ENCODE results near the gene CUL4A.

CUL4A gene

DNA sequence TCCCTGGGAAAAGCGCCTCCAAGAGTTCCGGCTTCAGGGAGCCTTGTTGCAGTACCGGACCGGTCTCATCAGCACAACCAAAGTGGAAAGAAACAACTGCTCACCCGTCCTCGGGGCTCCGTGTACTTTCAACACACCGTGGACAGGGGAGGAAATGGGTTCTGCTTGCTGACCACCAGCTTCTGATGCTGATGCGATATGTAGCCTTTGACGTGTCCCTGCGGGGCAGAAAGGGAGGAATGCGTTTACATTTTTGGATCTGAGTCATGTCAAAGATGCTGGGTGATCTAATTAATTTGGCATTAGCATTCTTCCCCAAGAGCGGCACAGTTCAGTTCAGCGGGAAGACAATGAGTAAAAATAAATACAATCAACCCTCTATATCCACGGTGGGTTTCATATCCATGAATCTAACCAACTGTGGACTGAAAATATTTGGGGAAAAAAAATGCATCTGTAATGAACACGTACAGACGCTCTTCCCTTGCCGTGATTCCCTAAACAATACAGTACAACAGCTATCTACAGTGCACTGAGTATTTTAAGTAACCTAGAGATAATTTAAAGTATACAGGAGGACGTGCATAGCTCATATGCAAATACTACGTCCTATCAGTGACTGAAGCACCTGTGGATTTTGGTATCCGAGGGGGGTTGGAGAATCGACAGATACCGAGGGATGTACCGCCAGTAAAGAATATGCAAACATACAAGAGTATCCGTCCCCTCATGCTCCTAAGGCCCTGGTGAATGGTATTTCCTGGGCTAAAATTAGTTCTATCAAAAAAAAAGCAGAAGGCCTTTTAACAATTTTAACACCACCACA, 31.1 kb upstream of the CUL4A start:
- DNase-seq (ENCODE audit: extremely low spot score, insufficient read length, low read depth) (no peak), FAIRE-seq (no peak)

DNA sequence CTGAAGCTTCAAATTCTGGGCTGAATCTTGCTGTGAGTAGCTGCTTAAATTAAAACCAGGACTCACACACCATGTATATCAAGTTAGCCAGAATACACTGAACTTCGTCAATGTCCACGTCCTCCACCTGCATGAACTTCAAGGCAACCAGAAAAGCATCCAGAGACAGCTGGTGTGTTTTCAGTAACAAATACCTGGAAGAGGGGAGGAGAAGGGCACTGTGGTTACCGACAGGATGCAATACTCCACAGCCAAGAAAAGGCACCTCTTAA, 30.6 kb upstream of the CUL4A start:
- DNase-seq (ENCODE audit: extremely low spot score, insufficient read length, low read depth): no peak
- no peak for FAIRE-seq

DNA sequence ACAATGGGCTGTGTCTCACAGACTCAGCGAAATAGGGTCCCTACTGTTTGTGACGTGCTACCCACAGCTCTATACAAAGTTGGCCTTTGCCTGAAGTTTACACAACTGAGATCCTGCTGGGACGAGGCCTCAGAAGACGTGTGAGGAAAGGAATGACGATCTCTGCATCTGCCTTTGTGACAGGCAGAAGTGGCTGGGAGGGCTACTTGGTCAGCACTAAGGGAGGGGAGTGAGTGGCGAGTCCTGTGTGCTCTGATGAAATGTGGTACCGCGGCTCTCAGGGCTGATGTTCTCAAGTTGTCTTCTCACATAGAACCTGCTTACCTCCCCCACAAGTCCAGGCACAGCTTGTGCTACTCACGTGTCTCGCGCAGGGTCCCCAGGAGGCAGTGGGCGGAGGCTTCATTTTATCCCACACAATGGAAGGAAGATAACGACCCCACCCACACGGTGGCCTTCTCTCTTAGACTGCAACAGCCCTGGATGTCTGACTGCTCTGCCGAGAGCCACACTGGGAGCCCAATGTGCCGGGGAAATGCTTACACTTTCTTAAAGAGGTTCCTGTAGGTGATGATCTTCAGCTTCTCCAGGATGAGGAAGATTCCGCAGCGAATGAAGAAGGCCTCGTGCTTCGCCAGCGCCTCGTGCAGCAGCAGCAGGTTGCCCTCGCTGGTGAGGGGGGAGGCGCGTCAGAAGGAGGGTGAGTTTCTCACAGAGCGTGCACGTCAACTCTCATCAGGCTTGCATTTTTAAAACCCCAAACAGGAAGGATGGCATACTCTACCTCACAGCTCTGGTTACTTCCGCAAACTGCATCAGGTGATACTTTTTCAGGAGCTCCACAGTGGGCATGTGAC, 29.8 kb upstream of the CUL4A start:
- DNase-seq (ENCODE audit: extremely low spot score, insufficient read length, low read depth): no peak
- FAIRE-seq: no peak

- FAIRE-seq (no peak), DNase-seq (ENCODE audit: extremely low spot score, insufficient read length, low read depth) (no peak)
These were observed 27.4 kb upstream of the CUL4A start for GRCh38 chr13:113182046-113182445.

GRCh38 chr13:113183450-113184129, 25.8 kb upstream of the CUL4A start:
- DNase-seq (ENCODE audit: extremely low spot score, insufficient read length, low read depth) (no peak), FAIRE-seq (no peak)

- no peak for FAIRE-seq
These were observed 24.6 kb upstream of the CUL4A start for GRCh38 chr13:113184568-113185440.

DNA sequence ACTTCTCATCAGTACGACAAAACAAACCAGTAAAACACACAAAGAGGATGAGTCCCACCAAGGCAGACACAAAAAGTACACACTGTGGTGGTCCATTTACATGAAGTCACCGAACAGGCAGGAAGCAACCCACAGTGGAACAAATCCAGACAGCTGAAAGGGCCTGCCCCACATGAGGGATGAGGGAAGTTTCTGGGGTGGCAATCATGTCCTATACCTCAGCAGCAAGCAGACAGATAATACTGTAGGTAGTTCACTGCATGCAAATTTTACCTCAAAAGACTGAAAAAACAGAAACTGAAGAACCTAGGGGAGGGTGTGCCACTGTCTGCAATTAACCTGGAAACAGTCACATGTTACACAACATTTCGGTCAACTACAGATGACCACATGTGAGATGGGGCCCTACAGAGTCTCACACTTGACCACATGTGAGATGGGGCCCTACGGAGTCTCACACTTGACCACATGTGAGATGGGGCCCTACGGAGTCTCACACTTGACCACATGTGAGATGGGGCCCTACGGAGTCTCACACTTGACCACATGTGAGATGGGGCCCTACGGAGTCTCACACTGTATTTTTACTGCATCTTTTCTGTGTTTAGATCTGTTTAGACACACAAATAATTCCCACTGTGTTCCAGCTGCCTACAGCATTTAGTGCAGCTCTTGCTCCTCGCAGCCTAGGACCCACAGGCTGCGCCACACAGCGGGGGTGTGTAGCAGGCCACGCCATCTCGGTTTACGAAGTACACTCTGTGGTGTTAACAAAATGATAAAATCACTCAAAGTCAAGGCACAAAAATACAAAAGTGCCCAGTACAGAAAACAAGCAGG, 23.1 kb upstream of the CUL4A start:
- DNase-seq (ENCODE audit: extremely low spot score, insufficient read length, low read depth) (no peak), FAIRE-seq (peak; percentile 77)

More at GRCh38 chr13:113184568-113185440, 24.6 kb upstream of the CUL4A start:
- no peak for DNase-seq (ENCODE audit: extremely low spot score, insufficient read length, low read depth)

GRCh38 chr13:113187263-113187669, 22.1 kb upstream of the CUL4A start:
- DNase-seq (ENCODE audit: extremely low spot score, insufficient read length, low read depth): no peak
- FAIRE-seq: no peak

- DNase-seq (ENCODE audit: extremely low spot score, insufficient read length, low read depth) (no peak), FAIRE-seq (no peak)
These were observed 21.3 kb upstream of the CUL4A start for GRCh38 chr13:113187883-113188665.

- FAIRE-seq (no peak), DNase-seq (ENCODE audit: extremely low spot score, insufficient read length, low read depth) (no peak)
These were observed 19.2 kb upstream of the CUL4A start for GRCh38 chr13:113190181-113190580.

DNA sequence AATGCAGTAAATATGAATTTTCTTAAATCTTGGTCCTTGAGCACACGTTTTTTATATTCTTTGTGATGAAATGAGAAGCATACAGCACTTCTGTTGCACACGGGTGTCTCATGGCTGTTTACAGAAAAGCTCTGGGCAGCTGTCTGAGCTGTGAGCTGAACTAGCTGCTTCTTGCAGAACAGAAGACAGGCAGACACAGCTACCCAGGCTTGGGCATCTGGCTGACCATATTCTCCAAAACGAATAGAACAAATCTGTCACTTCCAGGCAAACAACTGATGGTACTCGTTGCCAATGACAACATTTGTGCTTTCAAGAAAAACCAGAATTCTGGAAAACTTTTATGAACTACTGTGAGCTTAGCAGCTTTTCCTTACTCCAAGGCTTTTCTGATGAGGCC, 17.1 kb upstream of the CUL4A start:
- no peak for FAIRE-seq
- DNase-seq (ENCODE audit: extremely low spot score, insufficient read length, low read depth): no peak

GRCh38 chr13:113192902-113193301, 16.5 kb upstream of the CUL4A start:
- FAIRE-seq (no peak), DNase-seq (ENCODE audit: extremely low spot score, insufficient read length, low read depth) (no peak)

DNA sequence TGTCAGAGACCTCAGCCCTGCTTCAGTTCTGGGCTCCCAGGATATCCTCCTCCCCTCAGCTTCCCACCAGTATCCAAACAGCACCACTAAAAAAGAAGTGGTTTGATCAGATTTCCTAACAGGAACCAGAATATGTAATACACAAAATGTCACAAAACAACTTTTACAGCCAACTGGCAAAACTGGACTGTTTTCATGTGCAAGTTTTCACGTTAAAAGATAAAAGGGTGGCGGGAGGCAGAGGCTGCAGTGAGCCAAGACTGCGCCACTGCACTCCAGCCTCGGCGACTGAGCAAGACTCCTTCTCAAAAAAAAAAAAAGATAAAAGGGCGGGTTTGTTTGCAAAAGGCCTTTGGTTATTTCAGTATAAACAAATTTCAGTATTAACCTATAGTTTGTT, 14.1 kb upstream of the CUL4A start:
- DNase-seq (ENCODE audit: extremely low spot score, insufficient read length, low read depth): no peak
- FAIRE-seq: no peak

GRCh38 chr13:113196970-113197737, 12.3 kb upstream of the CUL4A start:
- FAIRE-seq: no peak
- no peak for DNase-seq (ENCODE audit: extremely low spot score, insufficient read length, low read depth)

DNA sequence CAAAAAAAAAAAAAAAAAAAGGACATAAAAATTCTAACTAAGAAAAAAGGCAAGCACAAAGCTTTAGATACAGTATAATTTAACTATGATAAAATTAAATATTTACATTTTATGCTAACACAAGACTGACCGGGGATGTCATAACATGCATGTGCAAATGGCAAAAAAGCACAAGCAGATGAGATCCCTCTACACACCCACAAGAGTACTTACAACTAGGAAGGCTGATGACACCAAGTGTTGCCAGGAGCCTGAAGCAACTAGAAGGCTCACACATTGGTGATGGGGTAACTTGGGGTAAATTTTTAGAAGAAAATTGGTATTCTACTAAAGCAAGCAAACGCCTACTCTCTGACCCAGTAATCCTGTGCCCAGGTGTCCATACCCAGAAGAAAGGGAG, 7.6 kb upstream of the CUL4A start:
- FAIRE-seq (no peak), DNase-seq (ENCODE audit: extremely low spot score, insufficient read length, low read depth) (no peak)

- FAIRE-seq (no peak), DNase-seq (ENCODE audit: extremely low spot score, insufficient read length, low read depth) (no peak)
These were observed 6.5 kb upstream of the CUL4A start for GRCh38 chr13:113202912-113203311.

- FAIRE-seq (no peak), DNase-seq (ENCODE audit: extremely low spot score, insufficient read length, low read depth) (no peak)
These were observed 5.7 kb upstream of the CUL4A start for GRCh38 chr13:113203507-113204377.
